AG04449 (cell line): ENCODE results near the gene TMPRSS13.

Source experiments
- CTCF ChIA-PET: fragments of 350-600 bp; formaldehyde crosslinking; extraction: SDS; loops from one replicate; lab custom pipeline; 2021; ENCODE audit warnings: antibody characterized with exemption; lab: Yijun Ruan, JAX
- POLR2A ChIA-PET: fragments of 400-600, 350-600 bp; formaldehyde crosslinking; extraction: SDS; loops from one replicate; lab custom pipeline; 2020; ENCODE audit warnings: antibody characterized with exemption, inconsistent platforms; lab: Yijun Ruan, JAX
- DNase-seq: peaks from one replicate; pipeline ENCODE4 v3.0.0-alpha.2; 2010; ENCODE audit warnings: low read depth, low spot score
- H3K4me3 ChIP-seq: 2 replicates; pipeline ENCODE4 v1.5.1; 2011; ENCODE audit warnings: low read depth, mild to moderate bottlenecking, control low read depth, low read length
- TF ChIP-seq, protein P1 (sequence below): IDR thresholded peaks from one replicate; pipeline ENCODE4 v1.5.1; 2011; ENCODE audit warnings: mild to moderate bottlenecking, moderate library complexity, low read length, control low read depth, inconsistent platforms; ENCODE audit not compliant: insufficient read depth; ENCODE audit errors: missing control alignments

Gene TMPRSS13

DNA sequence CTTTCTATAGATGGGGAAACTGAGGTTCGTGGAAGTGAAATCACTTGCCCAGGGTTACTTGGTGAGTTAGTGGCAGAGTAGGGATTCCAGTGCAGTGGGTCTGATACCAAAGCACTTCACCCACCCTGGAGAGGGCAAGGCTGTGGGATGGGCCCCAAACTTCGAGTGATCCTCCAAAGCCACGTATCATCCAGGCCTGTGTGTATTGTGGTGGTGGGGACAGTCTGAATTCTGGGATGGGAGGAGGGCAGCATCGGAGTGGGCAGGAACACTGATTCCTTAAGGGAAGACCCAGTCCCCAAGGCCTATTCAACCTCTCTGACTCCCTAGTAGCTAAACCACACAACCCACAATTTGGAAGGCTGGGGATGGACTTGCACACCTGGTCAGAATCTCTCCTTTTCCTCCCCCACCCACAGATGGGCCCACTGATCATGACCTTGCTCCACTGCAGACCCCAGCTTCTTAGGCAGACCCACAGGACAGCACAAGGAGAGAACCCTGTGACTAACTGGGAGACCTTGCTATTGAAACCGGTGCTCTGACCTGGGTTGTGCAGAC, 11.5 kb downstream of the TMPRSS13 start:
- no peak for DNase-seq
- CTCF ChIA-PET, result interaction anchor here (1.5 kb wide), 1 partner anchor 29 kb away, joined by 6 read pairs; no protein-coding TSS in a partner anchor
- POLR2A ChIA-PET, result no interaction called here
- TF ChIP-seq, protein P1, sequence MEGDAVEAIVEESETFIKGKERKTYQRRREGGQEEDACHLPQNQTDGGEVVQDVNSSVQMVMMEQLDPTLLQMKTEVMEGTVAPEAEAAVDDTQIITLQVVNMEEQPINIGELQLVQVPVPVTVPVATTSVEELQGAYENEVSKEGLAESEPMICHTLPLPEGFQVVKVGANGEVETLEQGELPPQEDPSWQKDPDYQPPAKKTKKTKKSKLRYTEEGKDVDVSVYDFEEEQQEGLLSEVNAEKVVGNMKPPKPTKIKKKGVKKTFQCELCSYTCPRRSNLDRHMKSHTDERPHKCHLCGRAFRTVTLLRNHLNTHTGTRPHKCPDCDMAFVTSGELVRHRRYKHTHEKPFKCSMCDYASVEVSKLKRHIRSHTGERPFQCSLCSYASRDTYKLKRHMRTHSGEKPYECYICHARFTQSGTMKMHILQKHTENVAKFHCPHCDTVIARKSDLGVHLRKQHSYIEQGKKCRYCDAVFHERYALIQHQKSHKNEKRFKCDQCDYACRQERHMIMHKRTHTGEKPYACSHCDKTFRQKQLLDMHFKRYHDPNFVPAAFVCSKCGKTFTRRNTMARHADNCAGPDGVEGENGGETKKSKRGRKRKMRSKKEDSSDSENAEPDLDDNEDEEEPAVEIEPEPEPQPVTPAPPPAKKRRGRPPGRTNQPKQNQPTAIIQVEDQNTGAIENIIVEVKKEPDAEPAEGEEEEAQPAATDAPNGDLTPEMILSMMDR, result no peak
- H3K4me3 ChIP-seq, result no peak overlapping the region

DNA sequence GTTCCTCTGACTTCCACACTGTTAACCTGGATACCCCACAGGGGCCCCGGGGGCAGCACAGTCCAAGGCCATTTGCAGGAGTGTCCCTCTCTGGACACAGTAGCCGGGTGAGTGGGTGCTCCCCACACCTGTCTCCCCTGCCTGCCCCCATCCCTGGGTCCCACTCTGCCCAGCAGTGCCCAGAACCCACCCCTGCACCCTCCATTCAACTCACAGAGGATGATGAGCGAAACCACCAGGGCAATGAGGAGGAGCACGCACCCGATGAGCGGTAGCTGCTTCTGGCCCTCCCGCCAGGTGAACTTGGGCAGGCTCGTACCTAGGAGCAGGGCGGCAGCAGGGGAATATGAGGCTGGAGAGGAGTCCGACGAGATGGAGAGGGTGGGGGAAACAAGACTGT, 12.2 kb downstream of the TMPRSS13 start:
- TF ChIP-seq, protein P1, result no peak
- H3K4me3 ChIP-seq, result no peak overlapping the region
- DNase-seq, result no peak
- CTCF ChIA-PET, result interaction anchor here (0.9 to 1.5 kb wide), 2 partner anchors 11 to 30 kb away, joined by 3 to 6 read pairs; no protein-coding TSS in a partner anchor
- POLR2A ChIA-PET, result no interaction called here

DNA sequence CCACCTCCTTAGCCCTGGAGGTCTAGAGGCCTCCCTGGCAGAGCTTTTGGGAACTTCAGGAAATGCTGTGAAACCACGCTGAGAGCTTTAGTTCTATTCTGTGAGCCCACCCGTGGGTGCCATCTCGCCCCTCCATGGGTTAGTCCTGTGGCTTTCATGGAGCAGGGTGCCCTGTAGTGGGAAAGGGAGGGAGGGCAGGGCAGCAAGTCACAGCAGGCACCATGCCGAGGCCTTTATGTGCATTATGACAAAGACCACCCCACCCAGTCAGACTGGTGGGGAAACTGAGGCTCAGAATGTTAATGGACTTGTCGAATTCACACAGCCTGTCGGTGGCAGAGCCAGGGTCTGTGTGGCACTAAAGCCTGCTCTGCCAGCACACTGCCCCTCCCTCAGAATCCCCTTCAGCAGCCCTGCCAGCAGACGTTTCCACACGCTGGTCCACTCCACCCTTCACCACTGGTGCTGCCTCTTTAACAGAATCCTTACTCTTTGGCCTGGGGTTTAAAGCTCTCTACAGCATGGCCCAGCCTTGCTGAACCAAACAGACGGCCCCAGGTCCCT, 13.4 kb downstream of the TMPRSS13 start:
- TF ChIP-seq, protein P1, result no peak
- no peak overlapping the region for H3K4me3 ChIP-seq
- POLR2A ChIA-PET, result no interaction called here
- CTCF ChIA-PET, result interaction anchor here (1.3 kb wide), 1 partner anchor 31 kb away, joined by 7 read pairs; no protein-coding TSS in a partner anchor
- no peak for DNase-seq

GRCh38 chr11:117914991-117915618, 14.1 kb downstream of the TMPRSS13 start:
- no peak overlapping the region for H3K4me3 ChIP-seq
- DNase-seq, result no peak
- TF ChIP-seq, protein P1, result no peak
- ChIA-PET POLR2A (no interaction called here), CTCF (interaction anchor here (1.3 kb wide), 1 partner anchor 32 kb away, joined by 7 read pairs; no protein-coding TSS in a partner anchor)

DNA sequence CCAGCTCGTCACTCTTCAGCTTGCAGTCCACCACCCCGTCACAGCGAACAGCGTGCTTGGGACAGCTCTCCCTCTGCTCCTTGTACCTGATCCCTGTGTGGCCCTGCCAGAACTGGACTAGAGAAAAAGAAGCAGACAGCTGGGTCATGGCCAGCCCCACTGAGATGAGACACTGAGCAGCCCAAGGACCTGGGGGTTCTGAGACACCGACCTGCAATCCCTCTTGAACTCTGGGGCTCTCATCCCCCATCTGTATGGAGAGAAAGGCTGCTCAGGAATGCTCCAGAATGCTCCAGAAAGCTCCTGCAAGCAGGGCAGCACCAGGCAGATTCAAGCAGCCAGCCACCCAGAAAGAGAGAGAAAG, 14.8 kb downstream of the TMPRSS13 start:
- H3K4me3 ChIP-seq, result no peak overlapping the region
- CTCF ChIA-PET, result interaction anchor here (1.3 kb wide), 1 partner anchor 33 kb away, joined by 7 read pairs; no protein-coding TSS in a partner anchor
- POLR2A ChIA-PET, result no interaction called here
- TF ChIP-seq, protein P1, result no peak
- no peak for DNase-seq
